Testis (tissue), 3 donors: ENCODE measurements around the gene GPR158. TPM values are rescaled to one million over a fixed set of nuclear protein-coding genes. Genes with fewer than 3 reads are reported as not detected.

Experiments
- DNase-seq: peaks from one replicate; pipeline ENCODE4 v3.0.0-alpha.2; 2019
- H3K27ac ChIP-seq, 2 donors: fragments of 200-600 bp; sonication (generic); one replicate each; pipeline ENCODE4 v1.5.1; 2019
- H3K27me3 ChIP-seq: fragments of 200-600 bp; sonication (generic); one replicate; pipeline ENCODE4 v1.5.1; 2019
- H3K36me3 ChIP-seq: fragments of 200-600 bp; sonication (generic); one replicate; pipeline ENCODE4 v1.5.1; 2017; ENCODE audit warnings: low read depth; ENCODE audit errors: missing control alignments
- H3K4me1 ChIP-seq: fragments of 200-600 bp; sonication (generic); one replicate; pipeline ENCODE4 v1.5.1; 2019
- H3K4me3 ChIP-seq, 2 donors: fragments of 200-600 bp; sonication (generic); one replicate each; pipeline ENCODE4 v1.5.1; 2017 to 2019
- H3K9me3 ChIP-seq: fragments of 200-600 bp; sonication (generic); one replicate; pipeline ENCODE4 v1.5.1; 2017
- POLR2A ChIP-seq: fragments of 450-650 bp; IDR thresholded peaks from one replicate; pipeline ENCODE4 v1.6.1; 2017; ENCODE audit warnings: antibody characterized with exemption, mild to moderate bottlenecking, moderate library complexity
- WGBS, 2 donors: methylation state at CpG; one replicate each; pipeline ENCODE4 v1.1.5; 2018; 5-methylcytosine and 5-hydroxymethylcytosine counted together
- intact Hi-C: fragments of 100-400 bp; cut with DNase I; formaldehyde crosslinking; loops from one replicate; pipeline ENCODE4 v1.15.1; 2023; ENCODE audit warnings: low total_unique reads
- polyA plus RNA-seq: library from polyadenylated mRNA; stranded (reverse); fragments of 350-450 nt; fragmentation: Illumina TruSeq; extraction: RNeasy Lipid Tissue Mini Kit (QIAGEN cat#74804); gene quantifications from one replicate; pipeline ENCODE4 v1.2.3, GENCODE V29; 2014; ENCODE audit warnings: low read depth, low replicate concordance; ENCODE audit not compliant: insufficient read depth
- total RNA-seq, 2 donors: library from RNA; depleted of rRNA; stranded (reverse); fragments of >200 nt; gene quantifications; one replicate each; pipeline ENCODE4 v1.2.3, GENCODE V29; 2016
- TF ChIP-seq, protein P1 (sequence below), 3 experiments: fragments of 450-650 bp in 2 of 3; fragments of 200-600 bp in 1 of 3; sonication (generic) in 1 of 3; IDR thresholded peaks; one replicate each; pipeline ENCODE4 v1.5.1; 2016 to 2019; ENCODE audit warnings: antibody characterized with exemption in 3 of 3, mild to moderate bottlenecking in 2 of 3, moderate library complexity in 1 of 3

The GPR158 gene
- total and polyA plus RNA-seq, 3 donors from 2014 or later, result 1.9 to 2.5 (median 2.0) TPM

DNA sequence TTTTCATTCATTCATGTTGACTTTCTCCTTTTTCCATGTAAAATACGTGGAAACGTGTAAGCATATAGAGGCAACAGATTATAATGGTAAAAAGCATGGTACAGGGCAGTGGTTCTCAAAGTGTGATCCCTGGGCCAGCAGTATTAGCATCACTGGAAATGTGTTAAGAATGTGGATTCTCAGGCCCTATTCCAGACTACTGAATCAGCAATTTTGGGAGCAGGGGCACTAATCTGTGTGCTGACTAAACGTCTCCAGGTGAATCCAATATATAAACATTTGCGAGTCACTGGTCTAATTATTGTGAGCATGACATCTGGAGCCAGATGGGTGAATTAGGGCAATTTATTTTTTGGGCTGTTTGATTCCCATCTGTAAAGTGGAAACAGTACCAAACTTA lies 5.1 kb upstream of the GPR158 start:
- Histone ChIP-seq H3K27ac (no peak overlapping the region), H3K27me3 (no peaks in the 10 kb centered on the region), H3K36me3 (no peaks in the 10 kb centered on the region), H3K4me3 (no peak overlapping the region), H3K9me3 (no peaks in the 10 kb centered on the region), H3K4me1 (no peaks in the 10 kb centered on the region)
- WGBS, 2 donors, result 78 to 88% methylated on average over 4 of the region's 4 CpGs
- intact Hi-C loops, result no loop called here
- no peak for DNase-seq
- TF ChIP-seq, protein P1, sequence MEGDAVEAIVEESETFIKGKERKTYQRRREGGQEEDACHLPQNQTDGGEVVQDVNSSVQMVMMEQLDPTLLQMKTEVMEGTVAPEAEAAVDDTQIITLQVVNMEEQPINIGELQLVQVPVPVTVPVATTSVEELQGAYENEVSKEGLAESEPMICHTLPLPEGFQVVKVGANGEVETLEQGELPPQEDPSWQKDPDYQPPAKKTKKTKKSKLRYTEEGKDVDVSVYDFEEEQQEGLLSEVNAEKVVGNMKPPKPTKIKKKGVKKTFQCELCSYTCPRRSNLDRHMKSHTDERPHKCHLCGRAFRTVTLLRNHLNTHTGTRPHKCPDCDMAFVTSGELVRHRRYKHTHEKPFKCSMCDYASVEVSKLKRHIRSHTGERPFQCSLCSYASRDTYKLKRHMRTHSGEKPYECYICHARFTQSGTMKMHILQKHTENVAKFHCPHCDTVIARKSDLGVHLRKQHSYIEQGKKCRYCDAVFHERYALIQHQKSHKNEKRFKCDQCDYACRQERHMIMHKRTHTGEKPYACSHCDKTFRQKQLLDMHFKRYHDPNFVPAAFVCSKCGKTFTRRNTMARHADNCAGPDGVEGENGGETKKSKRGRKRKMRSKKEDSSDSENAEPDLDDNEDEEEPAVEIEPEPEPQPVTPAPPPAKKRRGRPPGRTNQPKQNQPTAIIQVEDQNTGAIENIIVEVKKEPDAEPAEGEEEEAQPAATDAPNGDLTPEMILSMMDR (IDR thresholded peaks at IDR 0.05), result no peak
- no peak for TF ChIP-seq POLR2A

DNA sequence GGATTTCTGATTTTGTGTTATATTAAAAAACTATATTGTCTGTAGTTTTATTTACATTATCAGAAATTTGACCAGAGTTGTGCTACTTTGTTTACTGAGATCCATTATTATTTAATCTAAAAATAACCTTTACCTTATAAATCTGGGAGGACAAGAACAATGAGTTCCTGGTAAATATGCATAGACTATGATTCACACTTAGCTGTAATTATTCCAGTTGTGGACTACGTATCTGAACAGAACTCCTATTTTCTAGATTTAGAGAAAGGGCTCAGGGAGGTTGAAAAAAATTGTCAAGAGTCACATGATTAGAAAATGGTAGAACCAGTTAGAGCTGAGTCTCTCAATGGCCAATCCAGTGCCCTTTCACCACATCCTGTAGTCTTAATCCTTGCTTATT lies 4.2 kb upstream of the GPR158 start:
- Histone ChIP-seq H3K9me3 (no peaks in the 10 kb centered on the region), H3K36me3 (no peaks in the 10 kb centered on the region), H3K27me3 (no peaks in the 10 kb centered on the region), H3K4me3 (no peak overlapping the region), H3K27ac (no peak overlapping the region), H3K4me1 (peaks cover 7% of the 10 kb centered on the region)
- TF ChIP-seq POLR2A, result no peak
- TF ChIP-seq, protein P1 (IDR thresholded peaks at IDR 0.05), result no peak
- WGBS, 2 donors, result 71 to 79% methylated on average over 1 of the region's 1 CpG
- intact Hi-C loops, result no loop called here
- DNase-seq, result no peak

DNA sequence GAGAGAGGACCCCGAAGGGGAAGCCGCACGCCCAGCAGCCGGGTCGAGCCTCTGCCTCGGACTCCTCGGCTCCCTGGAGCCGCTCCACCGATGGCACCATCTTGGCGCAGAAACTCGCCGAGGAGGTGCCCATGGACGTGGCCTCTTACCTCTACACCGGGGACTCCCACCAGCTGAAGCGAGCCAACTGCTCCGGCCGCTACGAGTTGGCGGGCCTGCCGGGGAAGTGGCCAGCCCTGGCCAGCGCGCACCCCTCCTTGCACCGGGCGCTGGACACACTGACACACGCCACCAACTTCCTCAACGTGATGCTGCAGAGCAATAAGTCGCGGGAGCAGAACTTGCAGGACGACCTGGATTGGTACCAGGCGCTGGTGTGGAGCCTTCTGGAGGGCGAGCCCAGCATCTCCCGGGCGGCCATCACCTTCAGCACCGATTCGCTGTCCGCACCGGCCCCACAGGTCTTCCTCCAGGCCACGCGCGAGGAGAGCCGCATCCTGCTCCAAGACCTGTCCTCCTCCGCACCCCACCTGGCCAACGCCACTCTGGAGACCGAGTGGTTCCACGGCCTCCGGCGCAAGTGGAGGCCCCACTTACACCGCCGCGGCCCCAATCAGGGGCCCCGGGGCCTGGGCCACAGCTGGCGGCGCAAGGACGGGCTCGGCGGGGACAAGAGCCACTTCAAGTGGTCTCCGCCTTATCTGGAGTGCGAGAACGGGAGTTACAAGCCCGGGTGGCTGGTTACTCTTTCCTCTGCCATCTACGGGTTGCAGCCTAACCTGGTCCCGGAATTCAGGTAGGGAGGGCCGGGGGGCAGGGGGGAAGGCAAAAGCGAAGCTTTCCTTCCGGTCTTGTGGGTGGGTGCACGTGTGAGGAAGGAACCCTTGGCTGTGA lies 973 bp downstream of the GPR158 start:
- intact Hi-C loops, result no loop called here
- Histone ChIP-seq H3K4me1 (peaks cover 22% of the 10 kb centered on the region), H3K4me3 (peak overlapping the region; percentile 9 to 57), H3K27me3 (no peaks in the 10 kb centered on the region), H3K27ac (no peak overlapping the region), H3K9me3 (no peaks in the 10 kb centered on the region), H3K36me3 (no peaks in the 10 kb centered on the region)
- WGBS, 2 donors, result 1 to 14% methylated on average over 11 to 55 of the region's 66 CpGs
- TF ChIP-seq, protein P1 (IDR thresholded peaks at IDR 0.05), result no peak
- no peak for TF ChIP-seq POLR2A
- DNase-seq, result peak; percentile 65

DNA sequence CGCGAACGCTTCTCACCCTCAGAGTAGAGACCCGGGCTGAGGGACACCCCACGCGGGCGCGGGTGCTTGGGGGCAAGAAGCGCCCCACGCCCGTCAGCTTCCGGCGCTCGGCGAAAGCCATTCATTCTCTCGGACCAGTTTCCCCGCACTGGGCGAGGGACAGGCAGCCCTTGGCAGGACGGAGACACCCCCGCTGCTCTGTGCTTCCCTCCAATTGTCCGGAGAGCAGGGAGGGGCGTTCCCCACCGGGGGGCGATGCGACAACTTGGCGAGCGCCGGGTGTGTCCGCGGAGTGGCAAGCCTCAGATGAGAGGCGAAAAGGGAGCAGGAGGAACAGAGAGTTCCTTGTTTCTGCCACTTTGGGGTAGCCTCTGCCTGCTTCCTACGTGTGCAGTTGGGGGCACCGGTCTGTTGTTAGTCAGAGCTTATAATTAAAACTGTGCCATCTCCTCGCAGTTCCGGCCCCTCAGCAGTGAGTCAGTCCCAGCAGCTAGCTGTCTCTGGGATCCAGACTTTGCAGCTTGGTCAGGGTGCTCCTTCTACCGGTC lies 1.7 kb downstream of the GPR158 start:
- TF ChIP-seq, protein P1 (IDR thresholded peaks at IDR 0.05), result no peak
- no peak for TF ChIP-seq POLR2A
- intact Hi-C loops, result no loop called here
- Histone ChIP-seq H3K9me3 (no peaks in the 10 kb centered on the region), H3K4me1 (peaks cover 22% of the 10 kb centered on the region), H3K27ac (no peak overlapping the region), H3K27me3 (no peaks in the 10 kb centered on the region), H3K4me3 (peak overlapping the region; percentile 9 to 57), H3K36me3 (no peaks in the 10 kb centered on the region)
- 0 to 1% methylated on average over 9 to 32 of the region's 36 CpGs for WGBS, 2 donors
- peak; percentile 17 for DNase-seq
